NAMALWA (cell line): ENCODE results near the gene CTF1.
"Not testable (repeated sequence)": the region's sequence is repeated elsewhere in the genome, so short reads cannot be mapped to it uniquely, and the experiment has no call there.

Experiments used
- DNase-seq: peaks from one replicate; pipeline ENCODE4 v3.0.0-alpha.2; 2015; ENCODE audit warnings: low spot score

CTF1 gene

GRCh38 chr16:30887927-30888326 is 8.5 kb upstream of the CTF1 start:
- no peak for DNase-seq

- no peak for DNase-seq
Observed at GRCh38 chr16:30888856-30889499, 7.4 kb upstream of the CTF1 start.

DNA sequence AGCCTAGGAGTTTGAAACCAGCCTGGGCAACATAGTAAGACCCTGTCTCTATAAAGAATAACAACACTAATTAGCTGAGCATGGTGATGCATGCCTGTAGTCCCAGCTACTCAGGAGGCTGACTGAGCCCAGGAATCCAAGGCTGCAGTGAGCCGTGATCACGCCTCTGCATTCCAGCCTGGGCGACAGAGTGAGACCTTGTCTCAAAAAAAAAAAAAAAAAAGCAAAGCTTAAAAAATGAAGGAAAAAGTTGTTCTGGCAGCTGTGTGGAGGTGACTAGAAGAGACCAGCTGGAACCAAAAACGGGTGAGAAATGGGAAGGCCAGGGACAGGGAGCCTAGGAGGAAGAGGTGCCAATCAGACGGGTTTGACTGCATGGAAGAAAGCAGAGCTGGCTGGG is 6.7 kb upstream of the CTF1 start:
- DNase-seq: no peak

- not testable (repeated sequence) for DNase-seq
Observed at GRCh38 chr16:30891043-30891823, 5.2 kb upstream of the CTF1 start.

DNA sequence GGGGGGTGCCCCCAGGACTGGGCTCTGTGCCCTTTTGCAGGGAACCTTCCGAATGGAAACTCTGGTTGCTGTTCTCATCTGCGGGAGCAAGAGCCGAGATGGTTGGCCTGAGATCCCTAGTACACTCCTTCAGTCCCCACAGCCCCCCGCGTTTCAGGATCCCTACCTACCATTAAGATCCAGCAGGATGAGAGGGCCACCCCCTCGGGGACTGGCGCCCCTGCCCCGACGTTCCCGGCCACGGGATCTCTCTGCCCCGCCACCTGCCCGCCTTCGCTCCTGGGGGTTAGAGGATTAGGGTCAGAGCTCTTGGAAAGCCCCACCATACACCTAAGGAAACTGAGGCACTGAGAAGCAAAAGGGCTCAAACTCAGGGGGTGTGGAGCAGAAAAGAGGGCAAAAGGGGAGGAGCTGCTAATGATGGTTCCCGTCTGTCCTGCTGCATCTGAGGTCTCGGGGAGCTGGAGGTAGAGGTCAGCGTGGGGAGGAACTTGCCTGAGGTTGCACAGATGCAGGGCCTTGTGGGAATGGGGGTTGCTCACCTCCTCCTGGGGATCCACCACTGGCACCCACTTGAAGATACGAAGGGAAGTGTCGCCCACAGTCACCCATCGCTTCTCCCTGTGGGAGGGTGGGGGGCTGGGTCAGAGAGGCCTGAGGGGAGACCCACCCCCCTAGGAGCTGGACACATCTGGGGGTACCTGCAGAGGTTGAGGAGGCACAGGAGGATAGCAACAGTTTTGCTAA is 3.6 kb upstream of the CTF1 start:
- DNase-seq: no peak

GRCh38 chr16:30893417-30893743 is 3.0 kb upstream of the CTF1 start:
- DNase-seq: peak; percentile 49

- DNase-seq: peak; percentile 81
Observed at GRCh38 chr16:30893744-30894539, 2.5 kb upstream of the CTF1 start, which contains the start of gene BCL7C. Gene BCL7C, minus strand, starts transcription at chr16:30894077. Its CDS starts 133 bp downstream, at chr16:30893944.

DNA sequence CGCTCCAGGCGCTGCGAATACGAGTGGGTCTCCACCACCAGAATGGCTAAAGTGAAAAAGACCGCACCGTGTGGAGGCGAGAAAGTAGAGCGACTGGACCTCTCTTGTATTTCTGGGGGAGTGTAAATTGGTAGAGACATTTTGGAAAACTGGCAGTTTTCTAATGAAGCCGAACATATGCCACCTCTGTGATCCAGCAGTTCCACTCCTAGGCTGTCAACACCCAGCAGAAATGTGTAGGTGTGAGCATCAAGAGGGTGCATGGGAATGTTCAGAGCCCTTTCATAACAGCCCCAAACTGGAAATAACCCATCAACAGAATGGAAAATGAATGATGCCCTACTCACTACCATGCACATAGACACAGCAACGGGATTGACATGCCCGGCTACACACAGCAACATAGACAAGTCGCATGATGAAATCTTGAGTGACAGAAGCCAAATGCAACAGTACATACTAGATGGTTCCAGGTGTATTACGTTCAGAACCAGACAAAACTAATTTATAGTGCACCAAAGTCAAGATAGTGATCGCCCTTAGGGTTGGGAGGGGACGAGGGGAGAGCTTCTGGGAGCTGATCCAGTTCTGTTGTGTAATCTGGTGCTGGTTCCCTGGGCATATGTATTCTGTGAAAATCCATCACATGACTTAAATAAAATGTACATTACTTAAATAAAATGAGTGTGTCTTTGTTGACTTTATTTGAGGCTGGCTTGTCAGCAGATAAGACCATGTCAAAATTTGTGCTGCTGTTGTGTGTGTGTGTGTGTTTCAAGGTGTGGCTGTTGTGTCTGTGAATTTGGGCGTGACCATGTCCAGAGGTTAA is 1.7 kb upstream of the CTF1 start:
- peak; percentile 21 for DNase-seq

GRCh38 chr16:30895627-30896260 is 670 bp upstream of the CTF1 start:
- DNase-seq: no peak

DNA sequence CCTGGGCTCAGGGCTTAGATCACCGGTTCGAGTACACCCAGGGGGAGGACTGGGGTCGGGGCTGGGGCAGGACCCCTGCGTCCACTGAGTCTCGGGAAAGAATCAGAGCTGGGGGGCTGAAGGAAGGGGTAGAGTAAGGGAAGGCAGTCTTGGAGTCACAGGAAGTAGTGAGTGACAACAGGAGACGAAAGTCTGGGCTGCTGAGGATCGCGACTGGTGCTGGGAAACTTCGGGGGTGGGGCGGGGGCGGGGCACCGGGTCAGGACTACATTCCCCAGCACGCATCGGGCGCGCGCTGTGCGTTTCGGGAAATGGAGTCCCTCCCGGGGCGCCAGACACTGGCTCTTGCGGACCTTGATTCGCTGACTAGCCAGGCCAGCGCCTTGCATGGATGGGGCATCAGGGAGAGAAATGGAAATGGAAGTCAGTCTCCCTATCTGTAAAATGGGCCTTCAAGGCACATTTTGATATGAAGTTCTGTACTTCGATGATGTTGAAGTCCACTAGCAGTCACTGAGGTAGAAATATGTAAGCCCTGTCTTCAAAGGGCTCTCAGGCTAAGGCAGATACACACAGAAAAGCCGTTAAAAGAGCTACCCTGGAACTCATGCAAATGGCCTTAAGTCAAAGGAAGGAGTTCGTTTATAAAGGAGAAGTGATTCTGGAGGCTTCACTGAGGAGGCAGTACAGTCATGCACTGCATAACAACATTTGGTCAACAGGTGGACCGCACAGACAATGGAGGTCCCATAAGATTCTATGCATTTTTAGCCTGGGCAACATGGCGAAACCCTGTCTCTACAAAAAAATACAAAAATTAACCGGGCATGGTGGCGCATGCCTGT is 697 bp downstream of the CTF1 start:
- peak; percentile 90 for DNase-seq

DNA sequence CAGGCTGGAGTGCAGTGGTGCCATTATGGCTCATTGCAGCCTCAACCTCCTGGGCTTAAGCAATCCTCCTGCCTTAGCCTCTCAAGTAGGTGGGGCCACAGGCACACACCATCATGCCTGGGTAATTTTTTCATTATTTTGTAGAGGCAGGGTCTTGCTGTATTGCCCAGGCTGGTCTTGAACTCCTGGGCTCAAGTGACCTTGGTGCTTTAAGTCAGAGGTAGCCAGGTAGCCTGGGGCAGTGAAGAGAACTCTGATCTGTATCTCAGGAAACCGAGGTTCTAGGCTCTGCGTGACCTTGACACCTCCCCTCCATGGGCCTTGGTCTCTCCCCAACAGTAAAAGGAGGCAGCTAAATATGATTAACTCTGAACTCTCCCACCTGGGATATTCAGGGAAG is 3.4 kb downstream of the CTF1 start:
- DNase-seq: no peak

DNA sequence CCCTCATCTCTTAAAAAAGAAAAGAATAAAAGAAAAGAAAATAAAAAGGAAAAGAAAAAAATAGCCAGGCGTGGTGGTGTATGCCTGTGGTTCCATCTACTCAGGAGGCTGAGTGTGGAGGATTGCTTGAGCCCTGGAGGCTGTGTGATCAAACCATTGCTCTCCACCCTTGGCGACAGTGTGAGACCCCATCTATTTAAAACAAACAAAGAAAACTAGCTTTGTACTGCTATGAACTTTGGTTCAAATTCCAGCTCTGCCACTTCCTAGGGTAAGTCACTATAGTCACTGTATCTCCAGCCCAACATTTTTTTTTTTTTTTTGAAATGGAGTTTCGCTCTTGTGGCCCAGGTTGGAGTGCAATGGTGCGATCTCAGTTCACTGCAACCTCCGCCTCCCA is 4.2 kb downstream of the CTF1 start:
- DNase-seq: no peak

GRCh38 chr16:30901201-30902028 is 5.0 kb downstream of the CTF1 start:
- no peak for DNase-seq

DNA sequence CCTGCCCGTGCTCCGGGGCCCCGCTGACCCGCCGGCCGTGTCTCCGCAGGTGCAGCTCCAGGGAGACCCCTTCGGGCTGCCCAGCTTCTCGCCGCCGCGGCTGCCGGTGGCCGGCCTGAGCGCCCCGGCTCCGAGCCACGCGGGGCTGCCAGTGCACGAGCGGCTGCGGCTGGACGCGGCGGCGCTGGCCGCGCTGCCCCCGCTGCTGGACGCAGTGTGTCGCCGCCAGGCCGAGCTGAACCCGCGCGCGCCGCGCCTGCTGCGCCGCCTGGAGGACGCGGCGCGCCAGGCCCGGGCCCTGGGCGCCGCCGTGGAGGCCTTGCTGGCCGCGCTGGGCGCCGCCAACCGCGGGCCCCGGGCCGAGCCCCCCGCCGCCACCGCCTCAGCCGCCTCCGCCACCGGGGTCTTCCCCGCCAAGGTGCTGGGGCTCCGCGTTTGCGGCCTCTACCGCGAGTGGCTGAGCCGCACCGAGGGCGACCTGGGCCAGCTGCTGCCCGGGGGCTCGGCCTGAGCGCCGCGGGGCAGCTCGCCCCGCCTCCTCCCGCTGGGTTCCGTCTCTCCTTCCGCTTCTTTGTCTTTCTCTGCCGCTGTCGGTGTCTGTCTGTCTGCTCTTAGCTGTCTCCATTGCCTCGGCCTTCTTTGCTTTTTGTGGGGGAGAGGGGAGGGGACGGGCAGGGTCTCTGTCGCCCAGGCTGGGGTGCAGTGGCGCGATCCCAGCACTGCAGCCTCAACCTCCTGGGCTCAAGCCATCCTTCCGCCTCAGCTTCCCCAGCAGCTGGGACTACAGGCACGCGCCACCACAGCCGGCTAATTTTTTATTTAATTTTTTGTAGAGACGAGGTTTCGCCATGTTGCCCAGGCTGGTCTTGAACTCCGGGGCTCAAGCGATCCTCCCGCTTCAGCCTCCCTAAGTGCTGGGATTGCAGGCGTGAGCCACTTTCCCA is 5.9 kb downstream of the CTF1 start:
- DNase-seq: peak; percentile 54

DNA sequence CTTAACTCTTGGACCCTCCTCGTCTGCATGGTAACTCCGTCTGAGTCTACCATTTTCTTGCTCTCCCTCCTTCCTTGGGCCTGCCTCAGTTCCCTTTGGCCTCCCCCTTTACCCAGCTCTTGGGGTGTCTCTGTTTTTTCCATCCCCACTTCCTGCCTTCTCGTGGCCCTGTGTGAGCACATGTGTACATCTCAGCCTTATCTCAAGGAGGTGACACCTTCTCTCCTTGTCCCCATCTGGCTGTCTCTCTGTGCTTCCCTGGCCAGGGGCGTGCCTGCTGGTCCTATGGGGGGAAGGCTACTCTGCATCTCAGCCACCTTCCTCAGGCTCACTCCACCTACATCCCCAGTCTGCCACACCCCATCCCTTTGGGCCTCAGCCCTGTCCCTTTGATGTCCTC is 6.6 kb downstream of the CTF1 start:
- no peak for DNase-seq

DNA sequence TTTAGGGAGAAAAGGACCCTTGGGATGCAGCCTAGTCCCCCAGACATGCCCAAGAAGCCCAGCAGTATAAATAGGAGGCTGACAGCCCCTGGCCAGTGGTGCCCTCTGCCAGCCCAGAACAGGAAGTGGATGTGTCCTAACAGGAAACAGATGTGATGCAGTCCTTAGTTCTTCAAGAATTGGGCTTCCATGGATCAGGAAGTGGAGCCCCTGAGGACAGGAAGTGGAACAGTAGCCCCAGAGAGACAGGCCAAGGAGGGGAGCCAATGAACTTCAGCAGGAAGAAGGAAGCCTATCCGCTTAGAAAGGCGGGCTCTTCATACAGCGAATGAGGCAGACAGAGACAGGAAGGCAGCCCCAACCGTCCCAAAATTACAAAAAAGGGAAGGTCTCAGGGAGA is 7.2 kb downstream of the CTF1 start:
- no peak for DNase-seq

- no peak for DNase-seq
Observed at GRCh38 chr16:30904114-30904780, 7.8 kb downstream of the CTF1 start.
